HL-60/S4 (cell line): Measurements from ENCODE around the gene MEF2D.

Experiments
- in situ Hi-C: fragments of 300-500 bp; cut with MboI; formaldehyde crosslinking; loops from 2 replicates; pipeline ENCODE4 v1.14.3; 2022; ENCODE audit warnings: low sequenced_read_pairs

MEF2D gene

DNA sequence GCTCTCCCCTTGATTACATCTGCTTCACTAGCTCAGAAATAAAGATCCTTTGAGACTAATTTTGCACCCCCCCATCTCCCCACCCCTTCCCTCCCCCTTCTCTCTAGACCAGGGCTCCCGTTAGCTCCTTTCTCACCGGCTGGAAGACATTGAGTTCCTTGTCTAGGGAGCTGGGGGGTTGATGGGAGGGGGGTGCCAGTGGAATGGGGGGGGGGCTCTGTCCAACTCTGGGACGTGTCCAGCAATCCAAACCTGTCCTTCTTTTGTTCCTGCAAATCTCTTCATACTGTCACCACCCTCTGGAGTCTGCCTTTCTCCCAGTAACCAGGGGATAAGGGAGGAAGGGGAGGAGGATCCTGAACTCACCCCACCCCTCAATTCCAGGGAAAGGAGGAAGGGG, 69.7 kb downstream of the MEF2D start:
- in situ Hi-C loops: no loop called here

DNA sequence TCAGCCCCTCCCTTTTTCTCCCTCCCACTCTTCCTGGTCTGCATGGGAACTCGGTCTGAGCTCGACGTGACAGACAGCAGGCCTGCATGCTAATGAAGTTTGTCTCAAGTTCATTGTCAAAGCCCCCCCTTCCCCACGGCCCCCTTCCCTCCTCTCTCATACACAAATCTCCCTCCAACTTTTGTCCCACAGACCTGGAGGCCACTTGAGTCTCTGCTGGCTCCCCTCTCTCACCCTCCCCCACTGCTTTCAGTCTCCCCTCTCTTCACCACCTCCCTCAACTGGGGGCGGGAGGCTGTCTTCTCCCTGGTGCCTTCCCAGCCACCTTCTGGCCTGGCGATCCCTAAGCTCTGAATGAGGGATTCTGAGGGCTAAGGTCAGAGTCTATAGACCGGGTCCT, 70.3 kb downstream of the MEF2D start:
- in situ Hi-C loops: no loop called here

DNA sequence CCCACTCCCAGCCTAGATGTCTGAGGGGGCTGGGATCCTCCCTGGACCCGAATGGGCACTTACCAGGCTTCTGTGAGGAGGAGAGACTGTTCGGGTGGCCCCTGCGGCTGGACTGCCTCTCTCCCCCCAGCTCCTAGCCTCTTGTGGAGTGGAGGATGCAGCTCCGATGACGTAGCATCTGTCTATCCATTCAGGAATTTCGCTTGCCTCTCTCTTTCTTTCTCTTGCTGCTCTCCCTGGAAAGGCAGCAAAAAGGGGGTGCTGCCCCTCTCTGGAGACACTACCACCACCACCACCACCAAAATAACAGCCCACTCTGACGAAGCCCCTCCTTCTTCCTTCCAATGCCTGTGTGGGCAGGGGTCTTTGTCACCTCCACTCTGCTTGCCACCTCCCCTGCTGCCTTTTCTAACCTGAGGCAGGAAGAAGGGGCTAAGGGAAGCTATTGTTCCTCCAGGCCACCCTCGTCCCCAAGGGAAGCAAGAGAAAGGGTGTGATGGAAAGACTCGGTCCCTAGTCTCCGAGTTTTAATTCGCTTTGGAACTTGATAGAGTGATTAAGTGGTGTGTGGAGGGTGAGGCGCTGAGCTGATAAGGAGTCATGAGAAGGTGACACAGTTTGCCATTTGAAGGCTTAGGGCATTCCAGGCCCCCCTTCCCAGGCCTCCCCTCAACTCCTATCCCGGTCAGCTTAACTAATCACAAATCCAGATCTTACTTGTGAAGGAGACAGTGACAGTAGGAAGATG, 71.1 kb downstream of the MEF2D start:
- in situ Hi-C loops: no loop called here

DNA sequence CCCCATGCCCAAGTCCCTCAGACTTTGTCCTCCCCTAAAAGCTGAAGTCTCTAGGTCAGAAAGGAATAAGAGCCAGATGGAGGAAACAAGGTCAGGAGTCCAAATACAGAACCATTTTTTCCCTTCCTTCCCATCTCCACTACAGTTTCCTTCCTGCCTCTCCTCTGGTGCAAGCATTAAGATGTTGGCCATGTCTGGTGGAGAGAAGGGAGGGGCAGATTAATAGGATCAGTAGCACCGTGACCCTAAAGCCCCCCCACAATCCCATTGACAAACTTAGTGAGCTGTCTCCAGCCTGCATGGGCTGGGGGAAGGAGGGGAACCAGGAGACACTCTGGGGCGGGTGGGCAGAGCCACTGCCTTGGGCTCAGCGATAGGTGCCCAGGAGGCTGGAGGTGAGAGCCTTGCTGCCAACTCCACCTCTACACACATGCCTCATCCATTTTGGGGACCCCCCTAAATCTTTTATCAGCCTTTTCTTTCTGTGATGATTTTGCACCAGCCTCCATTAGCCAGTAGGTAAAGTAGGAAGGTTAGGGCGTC, 71.8 kb downstream of the MEF2D start:
- in situ Hi-C loops: no loop called here

DNA sequence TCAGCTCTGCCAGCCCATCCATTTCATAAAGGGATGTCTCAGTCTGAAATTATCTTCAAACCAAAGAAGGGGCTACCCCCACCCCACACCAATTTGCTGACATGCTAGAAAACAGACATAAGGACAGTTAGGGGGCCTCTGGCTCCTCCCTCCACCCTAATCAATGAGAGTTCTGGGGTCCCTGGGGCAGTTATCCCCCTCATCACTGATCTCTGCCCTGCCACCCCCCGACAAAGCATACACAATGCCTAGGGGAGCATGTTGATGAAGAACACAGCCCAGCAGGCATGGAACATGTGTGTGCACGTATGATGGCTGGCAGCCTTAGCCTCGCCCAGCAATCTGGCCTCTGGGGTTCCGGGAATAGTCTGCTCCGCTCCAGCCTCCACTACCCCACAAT, 72.6 kb downstream of the MEF2D start:
- in situ Hi-C loops: no loop called here

DNA sequence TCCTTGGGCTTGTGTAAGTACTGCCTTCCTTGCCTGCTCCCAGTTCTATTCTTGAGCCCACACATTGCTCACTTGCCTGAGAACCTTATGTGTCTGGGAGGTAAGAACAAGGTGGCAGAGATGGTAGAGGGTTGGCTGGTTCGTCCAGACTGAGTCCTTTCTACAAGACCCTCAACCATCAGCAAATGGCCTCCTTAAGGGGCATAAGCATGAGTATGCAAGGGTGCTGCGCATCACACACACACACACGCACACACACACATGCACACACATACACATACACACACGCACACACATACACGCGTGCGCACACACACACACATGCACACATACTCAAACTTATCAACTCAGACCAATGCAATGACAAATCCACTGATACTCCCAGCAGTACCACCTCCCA, 74.6 kb downstream of the MEF2D start:
- in situ Hi-C loops: no loop called here

DNA sequence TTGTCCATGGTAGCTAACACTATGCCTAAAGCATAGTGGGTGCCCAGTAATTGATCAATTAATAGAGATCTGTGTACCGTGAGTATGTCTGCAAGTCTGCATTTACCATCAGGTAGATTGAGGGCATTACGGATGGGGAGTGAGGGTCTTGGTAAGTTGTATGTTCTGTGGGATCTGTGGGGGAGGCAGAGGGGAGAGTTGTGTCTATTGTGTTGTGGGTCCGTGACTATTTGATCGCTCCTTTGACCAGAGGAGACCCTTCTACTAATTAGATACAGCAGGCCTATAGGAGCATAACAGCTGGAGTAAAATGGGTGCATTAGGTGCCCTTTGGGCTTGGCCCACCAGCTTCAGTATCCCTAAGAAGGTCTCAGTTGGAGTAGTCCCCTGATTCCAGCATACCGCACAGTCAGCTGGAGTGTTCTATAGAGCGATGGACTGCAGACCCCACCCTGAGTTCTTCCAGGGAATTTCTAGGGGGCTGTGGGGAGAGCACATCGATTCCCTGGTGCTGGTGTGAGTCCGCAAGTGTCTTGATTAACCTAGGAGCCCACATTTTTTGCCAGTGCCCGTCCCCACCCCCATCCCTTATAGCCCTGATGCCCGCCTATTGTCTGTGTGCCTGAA, 75.7 kb downstream of the MEF2D start:
- in situ Hi-C loops: no loop called here

DNA sequence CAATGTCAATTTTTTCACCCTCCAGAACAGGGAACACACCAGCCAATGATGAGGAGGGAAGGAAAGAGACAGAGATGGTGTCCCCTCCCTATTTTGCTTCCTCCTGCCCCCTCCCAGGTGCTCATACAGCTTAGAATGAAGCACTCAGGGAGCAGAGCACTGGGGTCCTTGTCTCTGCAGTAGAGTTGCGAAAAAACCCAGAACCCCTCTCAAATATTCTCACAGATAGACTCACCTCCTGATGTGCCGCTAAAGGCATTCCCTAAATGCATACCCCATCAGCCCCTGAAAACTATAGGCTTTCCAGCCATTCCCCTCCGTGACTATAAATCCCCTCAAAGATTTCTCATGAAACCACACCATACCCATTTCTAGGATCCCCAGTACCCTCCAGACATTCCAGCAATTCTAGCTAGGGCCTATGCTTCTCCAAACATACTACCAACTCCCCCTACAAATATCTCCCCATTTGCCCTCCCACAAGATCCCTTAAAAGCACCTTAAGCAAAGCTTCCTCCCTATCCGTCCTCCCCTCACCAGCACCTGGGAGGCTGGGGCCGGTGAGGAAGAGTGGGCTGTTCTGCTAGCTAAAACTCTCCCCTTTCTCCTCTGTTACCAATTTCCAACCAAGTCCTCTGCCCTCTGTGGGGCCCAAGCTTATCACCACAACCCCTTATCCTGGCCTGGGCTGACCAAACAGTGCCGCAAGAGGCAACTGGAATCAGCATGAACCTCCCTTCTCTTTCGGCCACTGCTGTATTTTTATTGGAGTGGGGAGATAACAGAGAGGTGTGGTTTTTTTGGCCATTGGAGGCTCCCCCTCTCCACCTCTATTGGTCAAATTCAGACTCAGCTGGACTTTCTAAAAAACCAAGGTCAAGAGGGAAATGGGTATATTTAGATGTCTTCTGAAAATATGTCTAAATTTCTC, 76.9 kb downstream of the MEF2D start:
- in situ Hi-C loops: no loop called here

DNA sequence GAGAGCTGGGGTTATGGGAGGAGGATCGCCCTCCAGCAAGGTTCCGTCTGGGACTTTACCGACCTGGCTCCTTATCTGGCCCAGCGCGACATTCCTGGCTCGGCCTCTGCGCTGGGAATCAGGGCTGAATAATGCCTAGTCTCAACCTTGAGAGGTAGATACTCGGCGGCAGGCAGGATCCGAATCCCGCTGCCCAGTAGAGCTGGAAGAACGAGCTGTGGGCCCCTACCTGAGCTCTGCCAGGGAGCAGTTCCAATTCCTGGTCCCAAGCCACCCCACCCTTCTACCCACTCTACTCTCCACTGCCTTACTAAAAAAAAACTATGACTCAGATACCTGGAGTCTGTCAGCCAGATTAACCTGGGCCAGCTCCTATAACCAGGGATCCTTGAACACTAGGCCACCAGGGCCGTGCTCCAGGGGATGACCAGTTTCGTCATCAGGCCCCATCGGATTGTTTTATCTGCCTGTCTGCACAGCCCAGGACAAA, 77.9 kb downstream of the MEF2D start:
- in situ Hi-C loops: no loop called here

DNA sequence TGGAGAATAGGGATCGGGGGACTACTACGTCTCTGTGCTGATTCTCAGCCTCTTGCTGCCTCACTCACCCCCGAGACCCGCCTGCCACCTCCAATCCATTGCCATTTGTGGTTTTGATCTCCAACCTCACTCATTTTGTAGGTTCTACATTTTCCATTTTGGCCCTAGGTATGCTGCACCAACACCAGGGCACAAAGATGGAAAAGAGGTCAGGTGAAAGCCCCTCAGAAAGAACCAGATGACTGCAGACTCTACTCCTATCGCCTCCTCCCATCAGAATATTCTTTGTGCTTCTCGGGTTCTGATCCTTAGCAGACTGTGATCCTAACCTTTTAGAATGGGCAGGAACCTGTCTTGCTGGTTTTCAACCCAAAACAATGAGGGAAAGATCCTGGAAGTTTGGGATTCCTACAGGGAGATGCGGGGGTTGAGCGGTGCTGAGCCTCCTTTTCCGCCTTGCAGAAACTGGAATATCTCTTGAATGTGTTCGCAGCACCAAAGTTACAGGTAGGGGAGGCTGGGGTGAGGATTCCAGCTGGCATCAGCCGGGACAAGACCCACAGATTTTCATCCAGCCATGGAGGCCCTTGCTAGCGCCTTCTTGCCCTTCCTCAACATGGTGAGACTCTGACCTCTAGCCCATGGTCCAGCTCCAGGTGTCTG, 78.5 kb downstream of the MEF2D start:
- in situ Hi-C loops: no loop called here

DNA sequence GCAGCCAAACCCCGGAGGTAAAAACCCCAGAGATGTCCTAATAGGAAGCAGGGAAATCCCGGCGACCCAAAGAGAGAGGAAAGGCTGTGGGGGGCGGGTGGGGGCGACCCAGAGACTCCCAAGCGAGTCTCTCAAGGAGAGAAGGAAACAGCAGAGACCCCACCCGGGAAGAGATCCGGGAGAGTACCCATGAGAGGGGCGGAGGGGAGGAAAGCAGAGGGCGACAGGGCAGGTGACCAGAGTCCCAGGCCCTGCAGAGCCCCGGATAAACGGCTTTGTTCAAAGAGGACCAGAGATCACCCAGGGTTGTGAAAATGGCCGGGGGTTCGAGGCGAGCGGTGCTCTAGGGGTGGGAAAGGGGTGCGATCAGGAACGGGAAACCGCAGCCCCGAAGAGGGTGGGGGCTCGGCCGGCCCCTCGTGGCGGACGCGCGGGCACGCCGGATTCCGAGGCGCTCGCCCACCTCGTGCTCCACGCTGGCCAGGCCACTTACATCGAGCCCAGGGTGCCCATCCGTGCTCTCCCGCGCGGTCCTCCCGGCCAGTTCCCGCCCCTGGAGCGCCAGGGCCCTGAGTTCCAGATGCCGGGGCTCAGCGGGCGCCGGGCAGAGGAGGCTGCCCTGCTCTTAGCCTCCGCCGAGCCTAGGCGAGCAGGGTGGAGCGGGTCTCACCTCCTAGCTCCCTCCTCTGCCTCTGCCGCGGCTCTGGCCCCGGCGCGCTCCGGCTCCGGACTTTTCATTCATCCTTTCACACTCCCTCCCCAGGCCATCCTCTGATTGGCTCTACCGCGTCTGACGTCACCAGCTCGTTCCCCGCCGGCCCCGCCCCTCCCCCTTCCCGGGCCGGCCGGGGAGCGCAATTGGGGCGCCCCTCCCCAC, 79.3 kb downstream of the MEF2D start:
- in situ Hi-C loops: no loop called here

DNA sequence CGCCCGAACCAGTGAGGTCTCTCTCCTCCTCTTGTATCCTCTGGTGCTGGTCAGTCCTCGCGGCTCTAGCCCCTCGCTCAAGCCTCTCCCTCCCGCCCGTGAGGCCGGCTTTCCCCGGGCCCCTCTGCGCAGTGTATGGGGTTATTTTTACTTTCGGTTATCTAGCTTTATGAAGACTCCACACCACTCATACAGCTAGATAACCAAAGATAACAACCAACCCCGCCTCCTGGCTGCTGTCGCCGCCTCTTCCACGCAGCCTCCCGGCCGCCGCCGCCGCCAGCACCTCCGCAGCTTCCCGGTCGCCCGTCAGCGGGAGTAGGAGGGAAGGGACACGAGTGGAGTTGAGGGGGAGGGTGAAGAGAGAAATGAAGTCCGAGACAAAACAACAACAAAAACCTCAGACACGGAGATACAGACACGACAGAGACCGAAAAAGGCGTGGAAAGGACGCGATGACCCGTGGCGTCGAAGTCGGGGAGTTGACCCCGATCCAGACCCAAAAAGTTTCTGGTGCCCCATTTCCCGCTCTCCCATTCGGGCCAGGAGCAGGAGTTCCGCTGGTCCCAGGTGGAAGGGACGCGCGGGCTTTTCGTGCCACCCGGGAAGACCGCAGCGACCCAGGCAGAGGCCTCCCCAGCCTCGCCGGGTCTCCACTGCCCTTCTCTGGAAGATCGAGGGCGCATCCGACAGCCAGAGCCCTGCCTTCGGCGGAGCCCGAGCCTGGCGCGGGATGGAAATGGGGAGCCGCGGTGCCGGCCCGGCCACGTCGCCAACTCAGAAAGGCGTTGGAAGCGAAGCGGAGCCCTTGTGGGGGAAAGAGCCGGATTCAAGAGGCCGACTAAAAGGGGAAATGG, 80.1 kb downstream of the MEF2D start:
- in situ Hi-C loops: no loop called here

DNA sequence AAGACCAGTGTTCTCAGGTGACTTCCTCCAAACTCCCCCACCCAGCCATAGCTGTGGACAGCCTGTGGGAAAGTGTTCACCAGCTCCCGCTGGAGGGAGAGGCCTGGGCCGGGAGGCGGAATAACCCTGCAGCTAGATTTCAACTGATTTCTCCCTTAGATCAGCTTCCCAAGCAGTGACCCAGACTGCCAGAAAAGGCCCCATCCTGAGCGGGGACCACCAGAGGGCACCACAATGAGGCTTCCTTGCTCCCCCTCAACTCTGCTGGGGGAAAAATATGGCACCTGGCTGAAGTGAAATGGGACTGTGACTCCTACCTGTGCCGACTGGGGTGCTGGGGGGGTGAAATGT, 80.7 kb downstream of the MEF2D start:
- in situ Hi-C loops: no loop called here

DNA sequence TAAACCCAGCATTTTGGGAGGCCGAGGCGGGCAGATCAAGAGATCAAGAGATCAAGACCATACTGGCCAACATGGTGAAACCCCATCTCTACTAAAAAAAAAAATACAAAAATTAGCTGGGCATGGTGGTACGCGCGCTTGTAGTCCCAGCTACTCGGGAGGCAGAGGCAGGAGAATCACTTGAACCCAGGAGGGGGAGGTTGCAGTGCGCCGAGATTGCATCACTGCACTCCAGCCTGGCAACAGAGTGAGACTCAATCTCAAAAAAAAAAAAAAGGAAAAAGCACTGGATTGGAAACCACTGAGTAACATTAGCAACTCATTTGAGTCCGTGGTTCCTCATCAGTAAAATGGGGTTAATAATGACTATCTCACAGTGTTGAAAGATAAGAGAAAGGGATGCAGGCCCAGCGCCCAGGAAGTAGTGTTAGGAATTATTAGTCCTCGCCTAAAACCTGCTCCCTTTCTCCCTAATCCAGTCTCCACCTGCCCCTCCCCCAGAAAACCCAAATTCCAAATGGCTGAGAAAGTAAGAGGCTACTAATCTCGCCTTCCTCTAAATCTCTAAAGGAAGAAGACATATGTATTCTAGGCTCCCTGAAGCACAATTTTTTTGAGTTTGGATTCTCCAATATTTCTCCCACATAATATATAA, 82.0 kb downstream of the MEF2D start:
- in situ Hi-C loops: no loop called here

DNA sequence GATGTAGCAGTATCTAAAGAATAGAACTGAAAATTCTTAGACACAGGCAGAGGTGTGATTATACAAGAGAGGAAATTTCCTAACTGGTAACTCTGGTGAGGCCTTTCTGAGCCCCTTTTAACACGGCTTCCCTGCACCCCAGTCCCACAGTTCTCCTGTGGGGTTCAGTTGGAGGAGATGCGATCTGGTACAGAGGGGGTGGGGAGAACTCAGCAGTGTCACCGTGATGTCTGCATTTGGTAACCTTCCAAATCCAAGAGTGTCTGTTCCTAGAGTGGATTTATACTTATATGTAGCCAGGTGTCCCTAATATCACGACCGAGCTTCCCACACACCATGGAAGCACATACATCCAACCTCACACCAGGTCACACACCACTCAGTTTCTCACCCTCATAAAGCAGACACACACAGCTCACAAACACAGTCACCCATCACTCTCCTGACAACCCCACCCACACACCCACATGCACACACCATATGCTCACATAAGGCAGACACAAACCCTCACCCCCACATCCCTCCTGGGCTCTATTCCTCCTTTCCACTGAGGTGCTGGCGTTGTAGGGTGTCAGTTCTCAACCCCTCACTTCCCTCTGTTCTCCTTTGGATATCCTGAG, 83.1 kb downstream of the MEF2D start:
- in situ Hi-C loops: no loop called here

DNA sequence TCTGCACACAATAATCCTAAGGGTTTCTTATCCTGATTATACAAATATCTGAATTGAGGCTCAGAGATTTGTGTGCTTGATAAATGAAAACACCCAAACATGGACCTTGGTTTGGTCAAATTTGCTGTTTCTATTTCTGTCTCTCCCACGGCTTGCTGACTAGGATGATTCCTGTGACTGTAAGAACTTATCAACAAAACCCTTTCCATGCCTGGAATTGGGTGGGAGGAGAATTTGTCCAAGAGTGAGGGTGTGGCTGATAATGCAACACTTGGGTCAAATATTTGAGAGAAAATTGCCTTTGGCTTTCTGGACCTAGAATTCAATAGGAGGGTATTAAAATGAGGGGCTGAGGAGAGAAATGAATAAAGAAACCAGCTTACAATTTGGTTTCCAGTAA, 83.6 kb downstream of the MEF2D start:
- in situ Hi-C loops: no loop called here

DNA sequence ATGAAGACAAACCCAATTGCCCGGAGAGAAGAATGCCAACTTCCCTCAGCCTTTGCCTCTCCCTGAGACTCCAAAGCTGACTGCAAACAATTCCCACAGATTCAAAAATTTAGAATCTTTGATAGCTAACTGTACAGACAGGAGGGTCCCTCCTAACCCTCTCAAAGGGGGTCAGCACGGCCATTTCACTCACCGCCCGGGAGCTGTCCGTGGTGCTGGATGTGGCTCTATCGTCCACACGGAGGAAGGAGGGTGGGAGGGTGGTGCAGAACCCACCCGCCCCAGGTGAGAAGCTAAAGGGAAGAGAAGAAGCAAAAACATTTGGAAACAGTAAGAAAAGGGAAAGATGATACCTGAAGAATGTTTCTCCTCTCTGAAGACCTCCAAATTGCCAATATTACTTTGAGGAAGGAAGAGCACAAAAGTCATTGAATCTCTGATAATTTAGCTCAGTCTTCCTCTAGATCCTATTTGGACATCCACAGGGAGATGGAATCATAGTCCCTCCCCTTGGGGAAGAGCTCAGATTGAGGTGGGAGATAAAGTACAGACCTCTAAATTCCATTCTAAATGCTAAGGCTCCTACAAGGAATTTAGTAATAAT, 86.0 kb downstream of the MEF2D start:
- in situ Hi-C loops: no loop called here
